CD4-positive, CD25-positive, alpha-beta regulatory T cell (primary cell): ENCODE data around the gene TTC7B. TPM values are rescaled to one million over a fixed set of nuclear protein-coding genes. Genes with fewer than 3 reads are reported as not detected.
A peak's percentile ranks its signal among the peaks of the same experiment; 100 is the strongest.

Experiments
- ATAC-seq, 2 donors: fragments of 150-1000 bp; cut with Tn5 transposase; one replicate each; pipeline ENCODE4 v1.10.0; 2021; ENCODE audit warnings: low read depth in 2 of 2, moderate number of reproducible peaks in 2 of 2, moderate library complexity in 1 of 2
- DNase-seq, 3 donors: peaks; one replicate each; pipeline versions ENCODE4 v3.0.0 to v3.0.0-alpha.2; 2012 to 2022; ENCODE audit warnings: mixed read lengths in 1 of 3
- H3K27ac ChIP-seq: one replicate; pipeline ENCODE4 v1.7.0; 2013; ENCODE audit warnings: mild to moderate bottlenecking, low read length; ENCODE audit not compliant: insufficient read depth, poor library complexity, severe bottlenecking
- H3K27me3 ChIP-seq: one replicate; pipeline ENCODE4 v1.7.0; 2013; ENCODE audit warnings: low read length; ENCODE audit not compliant: control insufficient read depth, insufficient read depth
- H3K36me3 ChIP-seq: one replicate; pipeline ENCODE4 v1.7.0; 2013; ENCODE audit warnings: mild to moderate bottlenecking, low read length, moderate library complexity; ENCODE audit not compliant: control insufficient read depth, insufficient read depth
- H3K4me1 ChIP-seq: 2 replicates; pipeline ENCODE4 v1.7.0; 2013; ENCODE audit warnings: mild to moderate bottlenecking, low read length; ENCODE audit not compliant: insufficient read depth, control insufficient read depth, poor library complexity, severe bottlenecking
- H3K4me3 ChIP-seq: one replicate; pipeline ENCODE4 v1.7.0; 2013; ENCODE audit warnings: low read depth, mild to moderate bottlenecking, low read length, moderate library complexity
- H3K9me3 ChIP-seq, 2 experiments: 1 replicate in 1 of 2; 2 replicates in 1 of 2; pipeline ENCODE4 v1.7.0; 2013; ENCODE audit warnings: low read length in 2 of 2, mild to moderate bottlenecking in 1 of 2, moderate library complexity in 1 of 2; ENCODE audit not compliant: control insufficient read depth in 2 of 2
- H3K27ac Mint-ChIP-seq, 3 donors: one replicate each; pipeline ENCODE4 v1.8.0; 2020 to 2022; ENCODE audit warnings: mild to moderate bottlenecking in 3 of 3, mixed read lengths in 3 of 3, moderate library complexity in 2 of 3
- H3K27me3 Mint-ChIP-seq: one replicate; pipeline ENCODE4 v1.8.0; 2022; ENCODE audit warnings: mild to moderate bottlenecking, mixed read lengths
- H3K36me3 Mint-ChIP-seq: one replicate; pipeline ENCODE4 v1.8.0; 2020; ENCODE audit warnings: mixed read lengths
- H3K4me1 Mint-ChIP-seq, 4 donors: one replicate each; pipeline ENCODE4 v1.8.0; 2020 to 2022; ENCODE audit warnings: mixed read lengths in 4 of 4, mild to moderate bottlenecking in 1 of 4
- H3K4me3 Mint-ChIP-seq, 4 donors: one replicate each; pipeline ENCODE4 v1.8.0; 2020 to 2022; ENCODE audit warnings: mild to moderate bottlenecking in 4 of 4, mixed read lengths in 4 of 4, moderate library complexity in 3 of 4
- H3K9me3 Mint-ChIP-seq, 7 donors: one replicate each; pipeline ENCODE4 v1.8.0; 2020 to 2022; ENCODE audit warnings: mixed read lengths in 7 of 7, mild to moderate bottlenecking in 3 of 7, moderate library complexity in 2 of 7
- polyA plus RNA-seq, 4 donors: library from polyadenylated mRNA; unstranded; fragments of 300-500 nt; fragmentation: Illumina TruSeq; gene quantifications; one replicate each; pipeline ENCODE4 v1.2.3, GENCODE V29; 2021
- total RNA-seq: library from RNA; stranded (reverse); gene quantifications from one replicate; pipeline ENCODE4 v1.2.3, GENCODE V29; 2022

The TTC7B gene
- total and polyA plus RNA-seq, 5 donors from 2014 or later, result 0.88 to 7.8 (median 1.0) TPM

GRCh38 chr14:90553921-90554336 lies 262.3 kb downstream of the TTC7B start:
- no peaks in the 10 kb centered on the region for H3K27me3 Mint-ChIP-seq
- Histone ChIP-seq H3K36me3 (no peaks in the 10 kb centered on the region), H3K9me3 (no peaks in the 10 kb centered on the region), H3K27ac (no peak overlapping the region), H3K27me3 (no peaks in the 10 kb centered on the region), H3K4me3 (no peak overlapping the region), H3K4me1 (no peaks in the 10 kb centered on the region)
- no peak overlapping the region for H3K4me3 Mint-ChIP-seq
- no peak for ATAC-seq
- no peak for DNase-seq
- H3K4me1 Mint-ChIP-seq, result no peaks in the 10 kb centered on the region
- no peaks in the 10 kb centered on the region for H3K9me3 Mint-ChIP-seq
- H3K36me3 Mint-ChIP-seq, result no peaks in the 10 kb centered on the region
- no peak overlapping the region for H3K27ac Mint-ChIP-seq

GRCh38 chr14:90553298-90553920 lies 262.8 kb downstream of the TTC7B start:
- Mint-ChIP-seq H3K9me3 (no peaks in the 10 kb centered on the region), H3K27me3 (no peaks in the 10 kb centered on the region), H3K4me1 (no peaks in the 10 kb centered on the region), H3K36me3 (no peaks in the 10 kb centered on the region), H3K27ac (no peak overlapping the region), H3K4me3 (no peak overlapping the region)
- ATAC-seq, result no peak
- Histone ChIP-seq H3K27me3 (no peaks in the 10 kb centered on the region), H3K27ac (no peak overlapping the region), H3K4me1 (no peaks in the 10 kb centered on the region), H3K36me3 (no peaks in the 10 kb centered on the region), H3K9me3 (no peaks in the 10 kb centered on the region), H3K4me3 (no peak overlapping the region)
- no peak for DNase-seq

GRCh38 chr14:90552465-90553297 lies 263.5 kb downstream of the TTC7B start:
- Mint-ChIP-seq H3K9me3 (no peaks in the 10 kb centered on the region), H3K27ac (no peak overlapping the region), H3K4me1 (no peaks in the 10 kb centered on the region), H3K27me3 (no peaks in the 10 kb centered on the region), H3K4me3 (no peak overlapping the region), H3K36me3 (no peaks in the 10 kb centered on the region)
- Histone ChIP-seq H3K4me1 (no peaks in the 10 kb centered on the region), H3K36me3 (no peaks in the 10 kb centered on the region), H3K27me3 (no peaks in the 10 kb centered on the region), H3K4me3 (no peak overlapping the region), H3K9me3 (no peaks in the 10 kb centered on the region), H3K27ac (no peak overlapping the region)
- no peak for ATAC-seq
- DNase-seq, result no peak

- Mint-ChIP-seq H3K4me3 (no peak overlapping the region), H3K27me3 (no peaks in the 10 kb centered on the region), H3K4me1 (no peaks in the 10 kb centered on the region), H3K36me3 (no peaks in the 10 kb centered on the region), H3K27ac (no peak overlapping the region), H3K9me3 (no peaks in the 10 kb centered on the region)
- no peaks in the 10 kb centered on the region for H3K27me3 ChIP-seq
- no peaks in the 10 kb centered on the region for H3K36me3 ChIP-seq
- H3K27ac ChIP-seq, result no peak overlapping the region
- no peak overlapping the region for H3K4me3 ChIP-seq
- DNase-seq (no peak), ATAC-seq (no peak)
- no peaks in the 10 kb centered on the region for H3K4me1 ChIP-seq
- H3K9me3 ChIP-seq, result no peaks in the 10 kb centered on the region
Observed at GRCh38 chr14:90551733-90552464, 264.3 kb downstream of the TTC7B start.

GRCh38 chr14:90551070-90551704 lies 265.0 kb downstream of the TTC7B start:
- no peaks in the 10 kb centered on the region for H3K27me3 ChIP-seq
- no peak for DNase-seq
- Mint-ChIP-seq H3K4me1 (no peaks in the 10 kb centered on the region), H3K27me3 (no peaks in the 10 kb centered on the region), H3K4me3 (no peak overlapping the region), H3K36me3 (no peaks in the 10 kb centered on the region), H3K9me3 (no peaks in the 10 kb centered on the region), H3K27ac (no peak overlapping the region)
- ATAC-seq, result no peak
- H3K36me3 ChIP-seq, result no peaks in the 10 kb centered on the region
- no peak overlapping the region for H3K27ac ChIP-seq
- H3K4me3 ChIP-seq, result no peak overlapping the region
- no peaks in the 10 kb centered on the region for H3K4me1 ChIP-seq
- no peaks in the 10 kb centered on the region for H3K9me3 ChIP-seq

- DNase-seq, result no peak
- Histone ChIP-seq H3K9me3 (no peaks in the 10 kb centered on the region), H3K27ac (no peak overlapping the region), H3K4me1 (no peaks in the 10 kb centered on the region), H3K4me3 (no peak overlapping the region), H3K36me3 (no peaks in the 10 kb centered on the region), H3K27me3 (no peaks in the 10 kb centered on the region)
- H3K4me1 Mint-ChIP-seq, result no peaks in the 10 kb centered on the region
- no peak overlapping the region for H3K27ac Mint-ChIP-seq
- no peaks in the 10 kb centered on the region for H3K27me3 Mint-ChIP-seq
- no peaks in the 10 kb centered on the region for H3K36me3 Mint-ChIP-seq
- ATAC-seq, result no peak
- no peak overlapping the region for H3K4me3 Mint-ChIP-seq
- no peaks in the 10 kb centered on the region for H3K9me3 Mint-ChIP-seq
Observed at GRCh38 chr14:90549794-90550641, 266.2 kb downstream of the TTC7B start.

GRCh38 chr14:90548455-90548854 lies 267.8 kb downstream of the TTC7B start:
- Mint-ChIP-seq H3K4me1 (no peaks in the 10 kb centered on the region), H3K36me3 (no peaks in the 10 kb centered on the region), H3K27me3 (no peaks in the 10 kb centered on the region), H3K4me3 (no peak overlapping the region), H3K9me3 (no peaks in the 10 kb centered on the region), H3K27ac (peak overlapping the region in 1 of 3 donors; percentile 44)
- DNase-seq (no peak), ATAC-seq (no peak)
- Histone ChIP-seq H3K4me3 (no peak overlapping the region), H3K36me3 (no peaks in the 10 kb centered on the region), H3K27ac (no peak overlapping the region), H3K9me3 (no peaks in the 10 kb centered on the region), H3K27me3 (no peaks in the 10 kb centered on the region), H3K4me1 (no peaks in the 10 kb centered on the region)
